LoVo (cell line): ENCODE data around the gene CDCP1.
"Not testable (repeated sequence)": the region's sequence is repeated elsewhere in the genome, so short reads cannot be mapped to it uniquely, and the experiment has no call there.

Experiments
- DNase-seq: peaks from one replicate; pipeline ENCODE4 v3.0.0-alpha.2; 2016; ENCODE audit warnings: low spot score

CDCP1 gene

GRCh38 chr3:45055411-45056143 lies 90.6 kb downstream of the CDCP1 start:
- DNase-seq = no peak

- no peak for DNase-seq
Measured at GRCh38 chr3:45055032-45055410, 91.2 kb downstream of the CDCP1 start.

GRCh38 chr3:45054196-45054857 lies 91.9 kb downstream of the CDCP1 start:
- no peak for DNase-seq

- DNase-seq = not testable (repeated sequence)
Measured at GRCh38 chr3:45053805-45054195, 92.4 kb downstream of the CDCP1 start.

- DNase-seq = no peak
Measured at GRCh38 chr3:45051685-45052084, 94.5 kb downstream of the CDCP1 start.

- DNase-seq = no peak
Measured at GRCh38 chr3:45049807-45050206, 96.4 kb downstream of the CDCP1 start.

- DNase-seq = no peak
Measured at GRCh38 chr3:45048244-45048643, 97.9 kb downstream of the CDCP1 start.

- no peak for DNase-seq
Measured at GRCh38 chr3:45043728-45044299, 102.4 kb downstream of the CDCP1 start.

- no peak for DNase-seq
Measured at GRCh38 chr3:45042162-45042561, 104.0 kb downstream of the CDCP1 start.

- DNase-seq = no peak
Measured at GRCh38 chr3:45041666-45042065, 104.5 kb downstream of the CDCP1 start.

- peak; percentile 94 for DNase-seq
Measured at GRCh38 chr3:45037720-45038455, 108.3 kb downstream of the CDCP1 start.

- no peak for DNase-seq
Measured at GRCh38 chr3:45035441-45036301, 110.5 kb downstream of the CDCP1 start.

- no peak for DNase-seq
Measured at GRCh38 chr3:45034612-45035252, 111.4 kb downstream of the CDCP1 start.

- no peak for DNase-seq
Measured at GRCh38 chr3:45033791-45034190, 112.4 kb downstream of the CDCP1 start.
